HEK293T (cell line): ENCODE results near the gene PPP1R14B.

ENCODE experiments used
- BHLHE40 ChIP-seq: fragments of 450-650 bp; IDR thresholded peaks from 2 replicates; pipeline ENCODE4 v1.6.1; 2016; ENCODE audit warnings: mild to moderate bottlenecking, moderate library complexity, borderline replicate concordance
- ELF4 ChIP-seq: fragments of 450-650 bp; IDR thresholded peaks from 2 replicates; pipeline ENCODE4 v1.6.1; 2017; ENCODE audit warnings: antibody characterized with exemption
- FOXA1 ChIP-seq: fragments of 450-650 bp; IDR thresholded peaks from 2 replicates; pipeline ENCODE4 v1.6.1; 2016; ENCODE audit warnings: mild to moderate bottlenecking
- PKNOX1 ChIP-seq: fragments of 450-650 bp; IDR thresholded peaks from 2 replicates; pipeline ENCODE4 v1.6.1; 2016

GRCh38 chr11:64220798-64221197 lies 25.9 kb downstream of the PPP1R14B start:
- TF ChIP-seq ELF4 (no peak), FOXA1 (no peak), PKNOX1 (no peak), BHLHE40 (no peak)
